ENCODE results near the gene SEBOX.

GRCh38 chr17:28390563-28390962 is 25.6 kb upstream of the SEBOX start:
- TF ChIP-seq EP300 (IDR thresholded peaks at IDR 0.05) (no peak), CTCF (IDR thresholded peaks at IDR 0.05) (no peak), POLR2A (IDR thresholded peaks at IDR 0.05) (no peak), POLR2AphosphoS5 (IDR thresholded peaks at IDR 0.05) (no peak)

Data from upper lobe of left lung (tissue), 4 donors.